Astrocyte of the spinal cord (primary cell): ENCODE results near the gene TRIM54.
"Not testable (repeated sequence)": the region's sequence is repeated elsewhere in the genome, so short reads cannot be mapped to it uniquely, and the experiment has no call there.

ENCODE experiments used
- DNase-seq: peaks from one replicate; pipeline ENCODE4 v3.0.0; 2011; ENCODE audit warnings: low read depth, low spot score
- H3K4me3 ChIP-seq: 2 replicates; pipeline ENCODE4 v1.5.1; 2011; ENCODE audit warnings: low read depth, mild to moderate bottlenecking, low read length, moderate library complexity
- in situ Hi-C: cut with HindIII; loops from 2 replicates; pipeline ENCODE4 v1.10.0; 2017; ENCODE audit warnings: low sequenced_read_pairs
- TF ChIP-seq, protein P1 (sequence below): IDR thresholded peaks from 2 replicates; pipeline ENCODE4 v1.5.1; 2012; ENCODE audit warnings: low read depth, mild to moderate bottlenecking, low read length, inconsistent platforms

The TRIM54 gene

DNA sequence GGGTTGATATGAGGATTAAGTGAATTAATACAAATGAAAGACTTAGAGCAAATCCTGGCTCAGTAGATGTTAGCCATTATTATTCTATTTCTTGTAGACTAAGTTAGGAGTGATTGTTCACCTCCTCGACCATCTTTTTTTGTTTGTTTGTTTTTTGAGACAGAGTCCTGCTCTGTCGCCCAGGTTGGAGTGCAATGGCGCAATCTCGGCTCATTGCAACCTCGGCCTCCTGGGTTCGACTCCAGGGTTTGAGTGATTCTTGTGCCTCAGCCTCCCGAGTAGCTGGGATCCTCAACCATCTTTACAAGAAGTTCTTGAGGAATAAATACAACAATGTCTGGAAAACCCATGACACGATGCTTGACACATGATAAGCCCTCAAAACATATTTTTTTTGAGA, 12.7 kb downstream of the TRIM54 start:
- no peak overlapping the region for H3K4me3 ChIP-seq
- in situ Hi-C loops: no loop called here
- no peak for DNase-seq
- TF ChIP-seq, protein P1, sequence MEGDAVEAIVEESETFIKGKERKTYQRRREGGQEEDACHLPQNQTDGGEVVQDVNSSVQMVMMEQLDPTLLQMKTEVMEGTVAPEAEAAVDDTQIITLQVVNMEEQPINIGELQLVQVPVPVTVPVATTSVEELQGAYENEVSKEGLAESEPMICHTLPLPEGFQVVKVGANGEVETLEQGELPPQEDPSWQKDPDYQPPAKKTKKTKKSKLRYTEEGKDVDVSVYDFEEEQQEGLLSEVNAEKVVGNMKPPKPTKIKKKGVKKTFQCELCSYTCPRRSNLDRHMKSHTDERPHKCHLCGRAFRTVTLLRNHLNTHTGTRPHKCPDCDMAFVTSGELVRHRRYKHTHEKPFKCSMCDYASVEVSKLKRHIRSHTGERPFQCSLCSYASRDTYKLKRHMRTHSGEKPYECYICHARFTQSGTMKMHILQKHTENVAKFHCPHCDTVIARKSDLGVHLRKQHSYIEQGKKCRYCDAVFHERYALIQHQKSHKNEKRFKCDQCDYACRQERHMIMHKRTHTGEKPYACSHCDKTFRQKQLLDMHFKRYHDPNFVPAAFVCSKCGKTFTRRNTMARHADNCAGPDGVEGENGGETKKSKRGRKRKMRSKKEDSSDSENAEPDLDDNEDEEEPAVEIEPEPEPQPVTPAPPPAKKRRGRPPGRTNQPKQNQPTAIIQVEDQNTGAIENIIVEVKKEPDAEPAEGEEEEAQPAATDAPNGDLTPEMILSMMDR: no peak

- in situ Hi-C loops: no loop called here
- TF ChIP-seq, protein P1: no peak
- DNase-seq: no peak
- no peak overlapping the region for H3K4me3 ChIP-seq
Measured at GRCh38 chr2:27296481-27296880, 14.3 kb downstream of the TRIM54 start.

DNA sequence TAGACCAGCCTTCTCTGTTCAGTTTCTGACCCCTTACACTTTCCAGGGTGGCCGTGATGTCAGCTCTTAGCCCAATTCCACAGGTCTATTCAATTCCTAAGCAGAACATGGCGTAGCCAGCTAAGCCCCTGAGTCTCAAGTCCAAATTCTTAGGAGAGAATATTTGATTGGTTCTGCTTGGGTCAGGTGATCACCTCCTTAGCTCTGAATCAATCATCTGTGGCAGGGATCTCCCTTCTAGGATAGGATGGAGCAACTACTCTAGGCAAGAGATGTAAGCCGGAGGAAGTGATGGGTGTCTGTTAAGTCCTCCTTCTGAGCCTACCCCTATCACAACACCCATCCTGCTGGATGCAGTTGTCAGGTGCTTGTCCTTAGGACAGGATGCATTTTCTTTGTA, 15.0 kb downstream of the TRIM54 start:
- in situ Hi-C loops: no loop called here
- no peak overlapping the region for H3K4me3 ChIP-seq
- TF ChIP-seq, protein P1: no peak
- no peak for DNase-seq

GRCh38 chr2:27298391-27299080, 16.3 kb downstream of the TRIM54 start:
- TF ChIP-seq, protein P1: no peak
- in situ Hi-C loops: no loop called here
- DNase-seq: no peak
- no peak overlapping the region for H3K4me3 ChIP-seq

DNA sequence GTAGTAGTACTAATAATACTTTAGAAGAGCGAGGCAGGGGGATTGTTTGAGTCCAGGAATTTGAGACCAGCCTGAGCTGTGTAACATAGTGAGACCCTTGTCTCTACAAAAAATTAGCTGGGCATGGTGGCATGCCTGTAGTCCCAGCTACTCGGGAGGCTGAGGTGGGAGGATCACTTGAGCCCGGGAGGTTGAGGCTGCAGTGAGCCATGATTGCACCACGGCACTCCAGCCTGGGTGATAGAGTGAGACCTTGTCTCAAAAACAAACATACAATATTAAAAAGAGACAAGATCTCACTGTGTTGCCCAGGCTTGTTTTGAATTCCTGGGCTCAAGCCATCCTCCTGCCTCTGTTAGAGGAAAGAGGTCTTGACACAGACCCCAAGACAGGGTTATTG, 18.4 kb downstream of the TRIM54 start:
- in situ Hi-C loops, H3K4me3 ChIP-seq, DNase-seq: not testable (repeated sequence)

DNA sequence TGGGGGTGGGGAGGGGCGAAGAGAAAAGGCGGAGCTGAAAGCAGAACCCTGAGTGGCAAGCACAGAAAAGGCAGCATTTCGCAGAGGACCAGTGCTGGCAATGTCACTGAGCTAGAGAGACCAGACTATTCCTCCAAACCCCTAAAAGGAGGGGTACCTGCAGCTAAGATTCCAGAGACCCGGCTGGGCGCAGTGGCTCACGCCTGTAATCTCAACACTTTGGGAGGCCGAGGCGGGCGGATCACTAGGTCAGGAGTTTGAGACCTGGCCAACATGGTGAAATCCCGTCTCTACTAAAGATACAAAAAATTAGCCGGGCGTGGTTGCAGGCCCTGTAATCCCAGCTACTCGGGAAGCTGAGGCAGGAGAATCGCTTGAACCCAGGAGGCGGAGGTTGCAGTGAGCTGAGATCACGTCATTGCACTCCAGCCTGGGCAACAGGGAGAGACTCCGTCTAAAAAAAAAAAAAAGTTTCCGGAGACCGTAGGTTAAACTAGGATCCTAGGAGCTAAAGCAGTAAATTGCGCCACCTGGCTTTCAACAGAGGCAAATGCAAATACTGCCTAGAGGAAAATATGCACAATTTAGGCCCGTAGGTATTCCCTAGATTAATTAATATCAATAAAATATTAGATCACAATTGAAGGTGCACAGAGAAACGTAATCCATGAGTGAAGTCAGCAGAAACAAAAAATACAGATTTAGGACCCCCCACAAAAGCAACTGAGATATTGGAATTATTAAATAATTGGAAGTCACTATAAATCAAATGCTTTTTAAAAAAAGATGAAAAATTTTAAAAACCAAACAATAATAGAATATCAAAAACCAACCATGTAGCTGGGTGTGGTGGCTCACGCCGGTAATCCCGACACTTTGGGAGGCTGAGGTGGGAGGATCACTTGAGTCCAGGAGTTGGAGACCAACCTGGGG, 21.1 kb downstream of the TRIM54 start:
- TF ChIP-seq, protein P1: peak; percentile 89
- peak; percentile 56 for DNase-seq
- in situ Hi-C loops: no loop called here
- no peak overlapping the region for H3K4me3 ChIP-seq
